Left lung (tissue), 10 donors: ENCODE measurements around the gene MINDY4B. TPM values are rescaled to one million over a fixed set of nuclear protein-coding genes. Genes with fewer than 3 reads are reported as not detected.

Source experiments
- ATAC-seq: fragments of 200-7000 bp; cut with Tn5 transposase; one replicate; pipeline ENCODE4 v1.9.1; 2020; ENCODE audit warnings: moderate library complexity
- DNase-seq, 4 donors: peaks; one replicate each; pipeline ENCODE4 v3.0.0-alpha.2; 2013 to 2020
- H3K27ac ChIP-seq, 2 donors: fragments of 200-600 bp; sonication (generic) in 1 of 2; one replicate each; pipeline versions ENCODE4 v1.5.0 to v1.8.0; 2020 to 2021
- H3K27me3 ChIP-seq, 2 donors: fragments of 200-600 bp; sonication (generic) in 1 of 2; one replicate each; pipeline versions ENCODE4 v1.5.0 to v1.8.0; 2020 to 2021
- H3K36me3 ChIP-seq, 2 donors: fragments of 200-600 bp; sonication (generic) in 1 of 2; one replicate each; pipeline versions ENCODE4 v1.5.0 to v1.8.0; 2020 to 2021
- H3K4me1 ChIP-seq, 2 donors: fragments of 200-600 bp; one replicate each; pipeline ENCODE4 v1.8.0; 2021
- H3K4me3 ChIP-seq, 2 donors: fragments of 200-600 bp; sonication (generic) in 1 of 2; one replicate each; pipeline versions ENCODE4 v1.5.0 to v1.8.0; 2020 to 2021; ENCODE audit warnings: mild to moderate bottlenecking in 1 of 2
- H3K9me3 ChIP-seq, 2 donors: fragments of 200-600 bp; sonication (generic) in 1 of 2; one replicate each; pipeline versions ENCODE4 v1.5.0 to v1.8.0; 2020 to 2021
- intact Hi-C, 2 donors: fragments of 100-400 bp; cut with DNase I; formaldehyde crosslinking; loops; one replicate each; pipeline versions ENCODE4 v1.11.2 to v1.14.2; 2022
- polyA plus RNA-seq, 6 donors: library from polyadenylated mRNA; unstranded; fragments of 120-200 nt; gene quantifications; one replicate each; pipeline ENCODE4 v1.2.1, GENCODE V29; 2013; ENCODE audit not compliant: insufficient read length in 6 of 6
- total RNA-seq, 2 donors: library from RNA; stranded (reverse); fragmentation: NEBNext Ultra II Directional; extraction: Animal tissue kit (Norgen Biotek cat#: 25700); gene quantifications; one replicate each; pipeline ENCODE4 v1.2.1, GENCODE V29; 2021
- TF ChIP-seq, protein P1 (sequence below), 2 donors: fragments of 200-600 bp; sonication (generic) in 1 of 2; IDR thresholded peaks; one replicate each; pipeline versions ENCODE4 v1.5.0 to v1.8.0; 2021; ENCODE audit warnings: antibody characterized with exemption in 2 of 2
- donor health status: DM: no; HTN: yes; CAD: no.
- donor health status: DM: no; HTN: no; CAD: no.

Gene MINDY4B
- total and polyA plus RNA-seq, 8 donors = not detected

DNA sequence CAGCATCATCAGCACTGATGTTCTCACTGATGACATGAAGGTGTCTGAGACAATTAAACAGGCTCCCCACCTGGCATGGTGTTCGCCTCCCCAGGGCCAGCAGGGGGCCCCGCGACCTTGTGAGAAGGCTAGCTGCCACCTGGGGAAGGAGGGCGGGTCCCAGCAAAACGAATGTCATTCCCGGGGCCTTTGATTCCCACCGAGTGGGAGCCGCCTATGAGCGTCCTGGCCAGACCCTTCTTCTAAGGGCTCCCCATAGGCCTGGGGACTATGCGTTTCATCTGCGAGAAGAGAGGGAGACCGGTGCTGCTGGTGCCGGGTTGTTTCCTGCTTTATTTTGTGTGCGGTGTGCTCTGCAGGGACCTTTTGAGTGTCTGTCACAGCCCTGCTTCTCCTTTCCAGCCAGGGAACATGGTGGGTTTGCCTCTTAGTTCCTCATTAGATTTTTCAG lies 20.5 kb upstream of the MINDY4B start:
- H3K4me1 ChIP-seq = no peaks in the 10 kb centered on the region
- peaks cover 0 to 25% of the 10 kb centered on the region in 2 donors for H3K27me3 ChIP-seq
- DNase-seq (peak in 3 of 4 donors; percentile 30 to 86 (median 43)), ATAC-seq (peak; percentile 91)
- intact Hi-C loops = no loop called here
- TF ChIP-seq, protein P1, sequence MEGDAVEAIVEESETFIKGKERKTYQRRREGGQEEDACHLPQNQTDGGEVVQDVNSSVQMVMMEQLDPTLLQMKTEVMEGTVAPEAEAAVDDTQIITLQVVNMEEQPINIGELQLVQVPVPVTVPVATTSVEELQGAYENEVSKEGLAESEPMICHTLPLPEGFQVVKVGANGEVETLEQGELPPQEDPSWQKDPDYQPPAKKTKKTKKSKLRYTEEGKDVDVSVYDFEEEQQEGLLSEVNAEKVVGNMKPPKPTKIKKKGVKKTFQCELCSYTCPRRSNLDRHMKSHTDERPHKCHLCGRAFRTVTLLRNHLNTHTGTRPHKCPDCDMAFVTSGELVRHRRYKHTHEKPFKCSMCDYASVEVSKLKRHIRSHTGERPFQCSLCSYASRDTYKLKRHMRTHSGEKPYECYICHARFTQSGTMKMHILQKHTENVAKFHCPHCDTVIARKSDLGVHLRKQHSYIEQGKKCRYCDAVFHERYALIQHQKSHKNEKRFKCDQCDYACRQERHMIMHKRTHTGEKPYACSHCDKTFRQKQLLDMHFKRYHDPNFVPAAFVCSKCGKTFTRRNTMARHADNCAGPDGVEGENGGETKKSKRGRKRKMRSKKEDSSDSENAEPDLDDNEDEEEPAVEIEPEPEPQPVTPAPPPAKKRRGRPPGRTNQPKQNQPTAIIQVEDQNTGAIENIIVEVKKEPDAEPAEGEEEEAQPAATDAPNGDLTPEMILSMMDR (IDR thresholded peaks at IDR 0.05) = peak; percentile 27 to 50
- no peak overlapping the region for H3K27ac ChIP-seq
- no peaks in the 10 kb centered on the region for H3K9me3 ChIP-seq
- H3K36me3 ChIP-seq = no peaks in the 10 kb centered on the region
- no peak overlapping the region for H3K4me3 ChIP-seq

DNA sequence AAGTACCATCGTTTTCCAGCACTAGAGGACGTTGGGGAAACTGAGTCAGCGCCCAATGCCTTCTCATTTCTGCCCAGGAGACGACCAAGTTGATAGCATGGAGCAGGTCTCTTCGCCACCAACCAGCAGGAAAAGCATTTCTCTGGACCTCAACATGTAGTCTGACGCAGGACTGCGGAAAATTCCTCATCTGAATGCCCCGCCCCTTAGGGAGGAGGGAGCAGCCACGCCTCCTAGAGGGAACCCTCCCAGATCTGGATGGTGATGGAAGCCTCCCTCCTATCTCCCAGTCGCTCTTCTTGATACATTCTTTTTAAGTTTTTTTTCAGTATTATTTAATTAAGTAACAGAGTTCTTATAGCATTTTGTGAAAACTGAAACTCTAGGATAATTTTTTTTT lies 17.4 kb upstream of the MINDY4B start:
- Histone ChIP-seq H3K36me3 (no peaks in the 10 kb centered on the region), H3K4me3 (no peak overlapping the region), H3K9me3 (no peaks in the 10 kb centered on the region), H3K4me1 (no peaks in the 10 kb centered on the region), H3K27ac (no peak overlapping the region), H3K27me3 (peaks cover 0 to 25% of the 10 kb centered on the region in 2 donors)
- intact Hi-C loops = no loop called here
- TF ChIP-seq, protein P1 (IDR thresholded peaks at IDR 0.05) = no peak
- ATAC-seq (no peak), DNase-seq (no peak)

DNA sequence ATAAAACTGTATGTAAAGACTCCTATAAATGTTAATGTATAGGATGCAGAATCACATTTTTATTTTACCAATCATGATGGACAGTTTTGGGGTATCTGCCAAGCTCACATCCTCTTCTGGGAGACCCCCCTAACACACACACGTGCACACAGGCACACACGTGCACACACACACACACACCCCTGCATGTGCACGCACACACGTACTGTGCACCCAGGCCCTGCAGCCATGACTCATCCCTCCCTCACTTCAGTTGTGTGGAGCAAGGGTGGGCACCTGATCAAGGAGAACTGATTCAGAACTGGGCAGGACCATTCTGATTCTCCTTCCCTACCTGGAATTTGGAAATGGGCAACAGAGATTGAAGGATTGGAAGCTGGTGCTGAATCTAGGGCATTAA lies 16.0 kb upstream of the MINDY4B start:
- Histone ChIP-seq H3K9me3 (no peaks in the 10 kb centered on the region), H3K4me3 (no peak overlapping the region), H3K27ac (no peak overlapping the region), H3K36me3 (no peaks in the 10 kb centered on the region), H3K27me3 (peaks cover 0 to 22% of the 10 kb centered on the region in 2 donors), H3K4me1 (no peaks in the 10 kb centered on the region)
- intact Hi-C loops = no loop called here
- ATAC-seq (no peak), DNase-seq (no peak)
- TF ChIP-seq, protein P1 (IDR thresholded peaks at IDR 0.05) = no peak

DNA sequence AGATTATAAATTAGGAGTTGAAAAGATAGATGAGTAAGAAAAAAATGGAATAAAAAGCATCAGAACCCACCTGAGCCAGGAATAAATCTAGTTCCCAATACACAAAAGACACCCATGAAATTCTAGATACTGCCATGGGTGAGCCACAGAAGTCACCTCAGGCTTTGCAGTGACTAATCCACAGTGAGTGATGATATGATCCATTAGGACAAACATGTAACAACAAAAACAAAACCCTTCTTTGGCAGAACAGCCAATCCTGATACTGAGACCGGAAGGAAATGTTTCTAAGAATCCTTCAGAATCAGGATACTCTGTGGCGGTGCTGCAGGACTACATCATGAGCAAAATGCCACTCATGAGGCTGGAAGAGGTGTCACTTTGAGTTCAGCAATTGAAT lies 15.0 kb upstream of the MINDY4B start:
- Histone ChIP-seq H3K36me3 (no peaks in the 10 kb centered on the region), H3K9me3 (no peaks in the 10 kb centered on the region), H3K27me3 (peaks cover 0 to 15% of the 10 kb centered on the region in 2 donors), H3K27ac (no peak overlapping the region), H3K4me1 (no peaks in the 10 kb centered on the region), H3K4me3 (no peak overlapping the region)
- TF ChIP-seq, protein P1 (IDR thresholded peaks at IDR 0.05) = no peak
- no peak for DNase-seq
- intact Hi-C loops = no loop called here
- ATAC-seq = no peak

DNA sequence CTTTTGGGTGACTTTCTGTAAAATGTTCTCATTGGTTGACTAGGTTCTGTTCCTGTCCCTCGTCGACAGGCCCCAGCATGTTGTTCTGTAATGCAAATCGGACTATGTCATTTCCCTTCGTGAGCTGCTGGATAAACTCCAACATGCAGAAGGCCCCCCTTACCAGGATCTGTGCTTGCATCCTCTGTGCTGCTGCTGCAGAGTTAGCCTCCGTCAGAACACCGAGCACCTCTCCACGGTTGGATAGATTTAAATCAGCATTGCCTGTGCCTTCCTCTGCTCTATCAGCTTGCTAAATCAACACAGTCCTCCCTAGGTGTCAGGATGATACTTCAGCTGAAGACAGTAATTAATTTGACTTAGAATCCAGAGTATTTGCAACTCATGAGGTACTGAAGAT lies 12.7 kb upstream of the MINDY4B start:
- no peaks in the 10 kb centered on the region for H3K9me3 ChIP-seq
- no peak overlapping the region for H3K4me3 ChIP-seq
- DNase-seq = no peak
- intact Hi-C loops = no loop called here
- TF ChIP-seq, protein P1 (IDR thresholded peaks at IDR 0.05) = no peak
- H3K4me1 ChIP-seq = no peaks in the 10 kb centered on the region
- no peak overlapping the region for H3K27ac ChIP-seq
- H3K36me3 ChIP-seq = no peaks in the 10 kb centered on the region
- H3K27me3 ChIP-seq = peaks cover 0 to 15% of the 10 kb centered on the region in 2 donors
- no peak for ATAC-seq
